HG03066 (cell line): Measurements from ENCODE around the gene TTC28.

Source experiments
- ATAC-seq: cut with Tn5 transposase; IDR thresholded peaks from one replicate; pipeline ENCODE4 v1.9.1; 2021; ENCODE audit warnings: low read depth; ENCODE audit not compliant: unreplicated experiment

Gene TTC28

GRCh38 chr22:27986459-27986858 is 693.2 kb downstream of the TTC28 start:
- ATAC-seq, result no peak

GRCh38 chr22:27985323-27986275 is 694.0 kb downstream of the TTC28 start:
- no peak for ATAC-seq

- ATAC-seq, result no peak
These were observed 694.9 kb downstream of the TTC28 start for GRCh38 chr22:27984723-27985122.

- no peak for ATAC-seq
These were observed 695.5 kb downstream of the TTC28 start for GRCh38 chr22:27984001-27984695.

GRCh38 chr22:27983361-27983791 is 696.3 kb downstream of the TTC28 start:
- ATAC-seq, result no peak

GRCh38 chr22:27982630-27983180 is 696.9 kb downstream of the TTC28 start:
- ATAC-seq, result no peak

GRCh38 chr22:27982106-27982505 is 697.5 kb downstream of the TTC28 start:
- no peak for ATAC-seq

- ATAC-seq, result no peak
These were observed 699.1 kb downstream of the TTC28 start for GRCh38 chr22:27980424-27981148.

- no peak for ATAC-seq
These were observed 700.8 kb downstream of the TTC28 start for GRCh38 chr22:27978802-27979201.

- no peak for ATAC-seq
These were observed 701.3 kb downstream of the TTC28 start for GRCh38 chr22:27978317-27978716.

- no peak for ATAC-seq
These were observed 703.1 kb downstream of the TTC28 start for GRCh38 chr22:27976586-27976985.

- ATAC-seq, result no peak
These were observed 704.1 kb downstream of the TTC28 start for GRCh38 chr22:27975381-27976013.

- ATAC-seq, result no peak
These were observed 705.8 kb downstream of the TTC28 start for GRCh38 chr22:27973846-27974245.

- no peak for ATAC-seq
These were observed 706.6 kb downstream of the TTC28 start for GRCh38 chr22:27972732-27973698.

- ATAC-seq, result no peak
These were observed 707.7 kb downstream of the TTC28 start for GRCh38 chr22:27971926-27972325.

- no peak for ATAC-seq
These were observed 708.9 kb downstream of the TTC28 start for GRCh38 chr22:27970596-27971220.

- no peak for ATAC-seq
These were observed 713.2 kb downstream of the TTC28 start for GRCh38 chr22:27966168-27967064.
